AG09319 (cell line): ENCODE data around the gene TMEM233.

ENCODE experiments used
- DNase-seq: peaks from one replicate; pipeline ENCODE4 v3.0.0-alpha.2; 2010; ENCODE audit warnings: low read depth; ENCODE audit errors: extremely low read depth
- TF ChIP-seq, protein P1 (sequence below): IDR thresholded peaks from 2 replicates; pipeline ENCODE4 v1.5.1; 2011; ENCODE audit warnings: low read depth, mild to moderate bottlenecking, inconsistent platforms, low read length, moderate library complexity

Gene TMEM233

GRCh38 chr12:119686776-119687175 is 93.2 kb downstream of the TMEM233 start:
- no peak for DNase-seq
- TF ChIP-seq, protein P1, sequence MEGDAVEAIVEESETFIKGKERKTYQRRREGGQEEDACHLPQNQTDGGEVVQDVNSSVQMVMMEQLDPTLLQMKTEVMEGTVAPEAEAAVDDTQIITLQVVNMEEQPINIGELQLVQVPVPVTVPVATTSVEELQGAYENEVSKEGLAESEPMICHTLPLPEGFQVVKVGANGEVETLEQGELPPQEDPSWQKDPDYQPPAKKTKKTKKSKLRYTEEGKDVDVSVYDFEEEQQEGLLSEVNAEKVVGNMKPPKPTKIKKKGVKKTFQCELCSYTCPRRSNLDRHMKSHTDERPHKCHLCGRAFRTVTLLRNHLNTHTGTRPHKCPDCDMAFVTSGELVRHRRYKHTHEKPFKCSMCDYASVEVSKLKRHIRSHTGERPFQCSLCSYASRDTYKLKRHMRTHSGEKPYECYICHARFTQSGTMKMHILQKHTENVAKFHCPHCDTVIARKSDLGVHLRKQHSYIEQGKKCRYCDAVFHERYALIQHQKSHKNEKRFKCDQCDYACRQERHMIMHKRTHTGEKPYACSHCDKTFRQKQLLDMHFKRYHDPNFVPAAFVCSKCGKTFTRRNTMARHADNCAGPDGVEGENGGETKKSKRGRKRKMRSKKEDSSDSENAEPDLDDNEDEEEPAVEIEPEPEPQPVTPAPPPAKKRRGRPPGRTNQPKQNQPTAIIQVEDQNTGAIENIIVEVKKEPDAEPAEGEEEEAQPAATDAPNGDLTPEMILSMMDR, result no peak

GRCh38 chr12:119687406-119687805 is 93.8 kb downstream of the TMEM233 start:
- no peak for DNase-seq
- TF ChIP-seq, protein P1, result no peak

DNA sequence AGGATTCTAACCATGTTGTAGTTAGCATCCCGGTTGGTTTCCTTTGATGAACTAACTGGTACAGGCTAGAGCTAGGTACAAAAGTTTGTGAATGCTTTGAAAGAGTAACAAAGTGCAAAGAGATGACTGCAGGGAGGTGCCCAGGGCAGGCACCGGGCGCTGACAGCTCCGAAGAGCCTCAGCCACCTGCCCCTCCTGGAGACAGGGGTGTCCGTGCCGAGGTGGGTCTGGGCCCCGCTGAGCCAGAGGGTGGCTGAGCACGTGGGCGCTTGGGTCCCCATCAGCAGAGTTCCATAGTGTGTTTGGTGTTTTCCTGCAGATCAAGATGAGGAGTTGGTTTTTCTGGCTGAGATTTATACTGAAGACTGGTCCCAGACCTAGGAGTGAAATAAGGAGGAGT is 94.3 kb downstream of the TMEM233 start:
- TF ChIP-seq, protein P1, result no peak
- no peak for DNase-seq

GRCh38 chr12:119689935-119690500 is 96.4 kb downstream of the TMEM233 start:
- no peak for DNase-seq
- TF ChIP-seq, protein P1, result no peak

- TF ChIP-seq, protein P1, result no peak
- no peak for DNase-seq
Observed at GRCh38 chr12:119691202-119691810, 97.7 kb downstream of the TMEM233 start.

DNA sequence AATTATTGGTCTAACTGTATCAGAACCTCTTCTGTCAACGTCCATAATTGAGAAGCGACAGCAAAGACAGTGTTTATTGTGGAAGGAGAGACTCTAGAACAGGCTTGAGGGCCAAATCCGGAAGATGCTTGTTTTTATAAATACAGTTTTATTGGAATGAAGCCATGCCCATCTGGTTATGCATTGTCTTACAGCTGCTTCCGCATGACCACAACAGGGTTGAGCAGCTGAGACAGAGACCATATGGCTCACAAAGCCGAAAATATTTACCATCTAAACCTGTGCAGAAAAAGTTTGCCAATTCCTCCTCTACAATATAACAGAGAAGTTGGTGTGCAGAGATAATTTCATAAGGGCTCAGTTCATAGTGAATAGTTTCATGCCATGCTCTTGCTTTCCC is 98.8 kb downstream of the TMEM233 start:
- TF ChIP-seq, protein P1, result no peak
- DNase-seq, result no peak
